Karpas-422 (cell line): Measurements from ENCODE around the gene MRPS23. TPM values are rescaled to one million over a fixed set of nuclear protein-coding genes. Genes with fewer than 3 reads are reported as not detected.

Experiments used
- DNase-seq: peaks from one replicate; pipeline ENCODE4 v3.0.0-alpha.2; 2015
- H2AFZ ChIP-seq: fragments of 200-600 bp; sonication (generic); 2 replicates; pipeline ENCODE4 v1.6.1; 2014; ENCODE audit warnings: antibody characterized with exemption, low read length, mixed read lengths
- H3K27ac ChIP-seq: fragments of 200-600 bp; sonication (generic); 2 replicates; pipeline ENCODE4 v1.5.1; 2014; ENCODE audit warnings: mild to moderate bottlenecking, low read length, moderate library complexity
- H3K27me3 ChIP-seq: fragments of 200-600 bp; sonication (generic); 2 replicates; pipeline ENCODE4 v1.6.1; 2014; ENCODE audit warnings: low read length, mixed read lengths
- H3K36me3 ChIP-seq: fragments of 200-600 bp; sonication (generic); 2 replicates; pipeline ENCODE4 v1.6.1; 2014; ENCODE audit warnings: low read length, mixed read lengths; ENCODE audit not compliant: insufficient read depth
- H3K4me1 ChIP-seq: fragments of 200-600 bp; sonication (generic); 2 replicates; pipeline ENCODE4 v1.6.1; 2014; ENCODE audit warnings: mild to moderate bottlenecking, low read length, mixed read lengths
- H3K4me2 ChIP-seq: fragments of 200-600 bp; sonication (generic); 2 replicates; pipeline ENCODE4 v1.6.1; 2014; ENCODE audit warnings: low read length, low read depth, mild to moderate bottlenecking; ENCODE audit not compliant: poor library complexity, severe bottlenecking
- H3K4me3 ChIP-seq: fragments of 200-600 bp; sonication (generic); 2 replicates; pipeline ENCODE4 v1.5.1; 2014; ENCODE audit warnings: mild to moderate bottlenecking, antibody characterized with exemption, low read length, mixed read lengths
- H3K79me2 ChIP-seq: fragments of 200-600 bp; sonication (generic); 2 replicates; pipeline ENCODE4 v1.6.1; 2014; ENCODE audit warnings: mild to moderate bottlenecking, low read length, mixed read lengths
- H3K9ac ChIP-seq: fragments of 200-600 bp; sonication (generic); 2 replicates; pipeline ENCODE4 v1.6.0; 2014; ENCODE audit warnings: low read length
- H3K9me2 ChIP-seq: fragments of 200-600 bp; sonication (generic), shearing (Covaris generic); replicated peaks from 2 replicates; pipeline ENCODE4 v1.6.0; 2014; ENCODE audit warnings: mild to moderate bottlenecking, low read length, moderate library complexity; ENCODE audit not compliant: insufficient read depth
- H3K9me3 ChIP-seq: fragments of 300-700, 200-600 bp; sonication (generic); 2 replicates; pipeline ENCODE4 v1.6.1; 2014; ENCODE audit warnings: low read length, mixed read lengths
- H4K20me1 ChIP-seq: fragments of 200-600 bp; sonication (generic); 2 replicates; pipeline ENCODE4 v1.6.1; 2014; ENCODE audit warnings: mild to moderate bottlenecking, antibody characterized with exemption, low read length, low read depth; ENCODE audit not compliant: insufficient read depth
- total RNA-seq: library from RNA; depleted of rRNA; stranded (reverse); fragments of >200 nt; shearing (Covaris generic); gene quantifications from 2 replicates; pipeline ENCODE4 v1.2.3, GENCODE V29; 2014; ENCODE audit warnings: low replicate concordance

Gene MRPS23
- total RNA-seq, 1 experiment from 2014 or later: 61.3 TPM

DNA sequence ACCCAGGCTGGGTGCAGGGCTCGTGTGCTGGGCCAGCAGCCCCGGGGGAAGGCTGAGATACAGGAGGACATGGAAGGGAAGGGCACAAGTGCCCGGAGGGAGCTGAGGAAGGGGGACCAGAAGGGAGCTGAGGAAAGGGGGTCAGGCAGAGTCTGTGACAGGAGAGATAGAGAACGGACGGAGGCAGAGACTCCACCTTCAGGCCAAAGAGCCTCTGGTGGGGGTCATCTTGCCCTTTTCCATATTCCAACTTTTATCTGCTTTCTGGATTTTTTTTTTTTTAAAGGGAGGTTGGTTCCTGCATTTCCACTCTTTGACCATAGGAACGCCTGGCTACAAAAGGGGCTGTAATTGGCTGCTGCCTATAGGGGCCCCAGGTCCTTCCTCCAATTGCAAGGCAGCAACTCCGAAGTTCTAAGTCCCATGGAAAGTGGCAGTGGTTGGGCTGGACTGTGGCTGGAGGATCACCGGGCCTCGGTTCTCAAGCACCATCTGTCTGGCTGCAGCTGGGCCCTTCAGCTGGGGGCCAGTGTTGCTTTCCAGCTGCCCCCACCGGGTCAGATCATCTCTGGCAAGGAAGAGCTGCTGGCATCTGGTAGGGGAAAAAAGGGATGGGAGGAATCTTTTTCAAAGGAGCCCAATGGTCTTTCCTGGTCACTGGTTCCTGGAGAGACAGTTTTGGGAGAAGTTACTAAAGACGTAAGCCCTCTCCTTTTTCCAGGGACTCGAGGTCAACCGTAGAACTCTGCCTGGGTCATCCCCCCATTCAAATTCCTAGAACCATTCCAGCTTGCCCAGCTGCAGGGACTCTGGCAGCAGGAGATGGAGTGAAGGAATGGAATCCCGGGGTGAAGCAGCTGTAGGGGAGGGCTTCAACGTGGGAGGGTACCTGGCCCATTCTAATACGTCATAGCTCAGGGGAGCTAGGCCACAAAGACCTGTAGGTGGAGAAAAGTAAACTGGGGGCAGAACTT, 13.1 kb upstream of the MRPS23 start:
- no peak for DNase-seq
- Histone ChIP-seq H3K36me3 (no peaks in the 10 kb centered on the region), H3K9ac (no peak overlapping the region), H2AFZ (no peak overlapping the region), H3K4me3 (no peak overlapping the region), H3K9me3 (no peaks in the 10 kb centered on the region), H4K20me1 (no peaks in the 10 kb centered on the region), H3K27ac (no peak overlapping the region), H3K27me3 (no peaks in the 10 kb centered on the region), H3K4me1 (peaks cover 6% of the 10 kb centered on the region), H3K79me2 (no peaks in the 10 kb centered on the region), H3K4me2 (no peak overlapping the region), H3K9me2 (no peaks in the 10 kb centered on the region)

DNA sequence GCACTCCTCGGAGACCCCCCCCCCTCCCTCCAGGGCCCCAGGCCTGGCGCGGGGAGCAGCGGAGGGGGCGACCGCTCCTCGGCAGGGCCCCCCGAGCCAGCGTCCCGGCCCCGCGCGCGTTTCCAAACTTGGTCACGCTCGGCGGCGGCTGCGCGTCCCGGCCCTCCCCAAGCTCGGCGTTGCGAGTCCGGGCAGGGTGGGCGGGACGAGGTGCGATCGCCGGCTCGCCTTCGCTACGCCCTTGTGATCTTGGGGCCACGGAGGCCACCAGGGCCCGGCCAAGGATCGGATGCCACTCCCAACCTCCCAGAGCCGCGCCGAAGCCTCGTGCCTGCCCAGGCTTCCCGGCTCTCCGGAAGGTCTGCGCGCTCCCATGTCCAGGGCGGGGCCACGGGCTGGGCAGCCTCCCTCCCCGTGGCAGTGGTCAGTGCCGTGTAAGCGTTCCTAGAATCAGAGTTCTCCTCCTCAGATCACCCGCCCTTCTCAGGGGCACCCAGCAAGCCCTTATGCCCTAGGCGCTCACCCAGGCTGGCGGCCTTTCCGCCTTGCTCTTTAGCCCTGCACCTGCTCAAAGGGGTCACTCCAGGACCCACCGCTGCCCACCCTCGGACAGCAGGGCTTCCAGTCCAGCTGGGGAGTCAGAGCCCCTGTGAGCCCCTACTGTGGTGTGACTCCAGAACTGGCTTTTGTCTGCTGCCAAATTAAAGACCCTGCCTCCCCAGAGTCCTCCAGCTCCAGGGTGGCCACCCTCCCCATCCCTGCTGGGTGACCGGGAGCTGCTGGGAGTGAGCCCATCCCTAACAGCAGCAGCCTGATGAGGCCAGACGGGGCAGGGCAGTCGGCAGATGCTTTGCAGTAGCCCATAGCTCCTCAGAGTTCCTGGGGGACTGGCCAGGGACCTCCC, 12.2 kb upstream of the MRPS23 start:
- no peak overlapping the region for H3K9ac ChIP-seq
- no peaks in the 10 kb centered on the region for H3K27me3 ChIP-seq
- no peak for DNase-seq
- no peak overlapping the region for H3K4me3 ChIP-seq
- H3K36me3 ChIP-seq: no peaks in the 10 kb centered on the region
- no peak overlapping the region for H3K4me2 ChIP-seq
- H3K9me3 ChIP-seq: no peaks in the 10 kb centered on the region
- no peaks in the 10 kb centered on the region for H3K9me2 ChIP-seq
- no peak overlapping the region for H2AFZ ChIP-seq
- no peaks in the 10 kb centered on the region for H3K79me2 ChIP-seq
- no peaks in the 10 kb centered on the region for H4K20me1 ChIP-seq
- no peaks in the 10 kb centered on the region for H3K4me1 ChIP-seq
- no peak overlapping the region for H3K27ac ChIP-seq

GRCh38 chr17:57861000-57861789, 11.4 kb upstream of the MRPS23 start:
- H3K4me2 ChIP-seq: no peak overlapping the region
- no peaks in the 10 kb centered on the region for H3K9me3 ChIP-seq
- no peaks in the 10 kb centered on the region for H3K79me2 ChIP-seq
- no peaks in the 10 kb centered on the region for H3K27me3 ChIP-seq
- H3K36me3 ChIP-seq: no peaks in the 10 kb centered on the region
- no peaks in the 10 kb centered on the region for H3K4me1 ChIP-seq
- no peak for DNase-seq
- no peaks in the 10 kb centered on the region for H3K9me2 ChIP-seq
- H3K4me3 ChIP-seq: no peak overlapping the region
- no peak overlapping the region for H3K27ac ChIP-seq
- H2AFZ ChIP-seq: no peak overlapping the region
- no peaks in the 10 kb centered on the region for H4K20me1 ChIP-seq
- H3K9ac ChIP-seq: no peak overlapping the region

- Histone ChIP-seq H3K36me3 (no peaks in the 10 kb centered on the region), H3K79me2 (no peaks in the 10 kb centered on the region), H3K27me3 (no peaks in the 10 kb centered on the region), H3K4me3 (no peak overlapping the region), H3K9me3 (no peaks in the 10 kb centered on the region), H3K27ac (no peak overlapping the region), H4K20me1 (no peaks in the 10 kb centered on the region), H2AFZ (no peak overlapping the region), H3K4me1 (0 out of 2 replicates have a peak, but pooled peaks cover 2% of the 10 kb centered on the region), H3K4me2 (no peak overlapping the region), H3K9me2 (no peaks in the 10 kb centered on the region), H3K9ac (no peak overlapping the region)
- no peak for DNase-seq
Measured at GRCh38 chr17:57860414-57860999, 10.7 kb upstream of the MRPS23 start.

DNA sequence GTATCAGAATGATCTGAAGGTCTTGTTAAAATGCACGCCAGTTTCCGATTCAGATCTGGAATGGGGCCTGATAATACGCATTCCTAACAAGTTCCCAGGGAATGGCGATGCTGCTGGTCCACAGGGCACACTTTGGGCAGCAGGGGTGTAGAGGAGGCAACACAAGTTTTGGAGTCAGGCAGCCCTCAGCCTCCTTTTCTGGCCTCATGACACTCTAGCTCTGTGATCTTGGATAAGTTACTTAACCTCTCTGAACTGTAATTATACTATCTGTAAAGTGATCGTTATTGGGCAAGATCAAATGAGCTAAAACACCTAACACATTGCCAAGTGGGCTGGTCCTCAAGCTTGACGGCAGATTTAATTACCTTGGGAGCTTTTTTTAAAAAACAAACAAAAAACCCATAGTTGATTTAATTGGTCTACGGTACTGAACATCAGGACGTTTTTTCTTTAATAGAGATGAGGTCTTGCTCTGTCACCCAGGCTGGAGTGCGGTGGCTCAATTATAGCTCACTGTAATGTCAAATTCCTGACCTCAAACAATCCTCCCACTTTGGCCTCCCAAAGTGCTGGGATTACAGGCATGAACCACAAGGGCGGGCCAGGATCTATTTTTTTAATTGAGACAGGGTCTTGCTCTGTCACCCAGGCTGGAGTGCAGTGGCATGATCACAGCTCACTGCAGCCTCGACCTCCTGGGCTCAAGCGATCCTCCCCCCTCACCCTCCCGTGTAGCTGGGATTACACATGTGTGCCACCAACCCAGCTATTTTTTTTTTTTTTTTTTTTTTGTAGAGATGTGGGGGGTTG, 10.0 kb upstream of the MRPS23 start:
- H3K9ac ChIP-seq: no peak overlapping the region
- H4K20me1 ChIP-seq: no peaks in the 10 kb centered on the region
- H3K9me3 ChIP-seq: no peaks in the 10 kb centered on the region
- H3K27me3 ChIP-seq: no peaks in the 10 kb centered on the region
- H3K4me2 ChIP-seq: no peak overlapping the region
- no peak overlapping the region for H3K27ac ChIP-seq
- no peak for DNase-seq
- no peak overlapping the region for H2AFZ ChIP-seq
- H3K4me1 ChIP-seq: 0 out of 2 replicates have a peak, but pooled peaks cover 2% of the 10 kb centered on the region
- H3K36me3 ChIP-seq: no peaks in the 10 kb centered on the region
- no peak overlapping the region for H3K4me3 ChIP-seq
- H3K9me2 ChIP-seq: no peaks in the 10 kb centered on the region
- no peaks in the 10 kb centered on the region for H3K79me2 ChIP-seq

- Histone ChIP-seq H3K27me3 (no peaks in the 10 kb centered on the region), H3K79me2 (no peaks in the 10 kb centered on the region), H3K4me3 (no peak overlapping the region), H4K20me1 (no peaks in the 10 kb centered on the region), H3K27ac (no peak overlapping the region), H3K36me3 (no peaks in the 10 kb centered on the region), H2AFZ (no peak overlapping the region), H3K9ac (no peak overlapping the region), H3K4me1 (0 out of 2 replicates have a peak, but pooled peaks cover 2% of the 10 kb centered on the region), H3K9me3 (no peaks in the 10 kb centered on the region), H3K9me2 (no peaks in the 10 kb centered on the region), H3K4me2 (no peak overlapping the region)
- no peak for DNase-seq
Measured at GRCh38 chr17:57858838-57859237, 9.0 kb upstream of the MRPS23 start.
